Measurements from ENCODE around the gene ZNF593. TPM values are rescaled to one million over a fixed set of nuclear protein-coding genes. Genes with fewer than 3 reads are reported as not detected.

The ZNF593 gene
- total RNA-seq, 1 experiment from 2014 or later: 26.4 TPM

DNA sequence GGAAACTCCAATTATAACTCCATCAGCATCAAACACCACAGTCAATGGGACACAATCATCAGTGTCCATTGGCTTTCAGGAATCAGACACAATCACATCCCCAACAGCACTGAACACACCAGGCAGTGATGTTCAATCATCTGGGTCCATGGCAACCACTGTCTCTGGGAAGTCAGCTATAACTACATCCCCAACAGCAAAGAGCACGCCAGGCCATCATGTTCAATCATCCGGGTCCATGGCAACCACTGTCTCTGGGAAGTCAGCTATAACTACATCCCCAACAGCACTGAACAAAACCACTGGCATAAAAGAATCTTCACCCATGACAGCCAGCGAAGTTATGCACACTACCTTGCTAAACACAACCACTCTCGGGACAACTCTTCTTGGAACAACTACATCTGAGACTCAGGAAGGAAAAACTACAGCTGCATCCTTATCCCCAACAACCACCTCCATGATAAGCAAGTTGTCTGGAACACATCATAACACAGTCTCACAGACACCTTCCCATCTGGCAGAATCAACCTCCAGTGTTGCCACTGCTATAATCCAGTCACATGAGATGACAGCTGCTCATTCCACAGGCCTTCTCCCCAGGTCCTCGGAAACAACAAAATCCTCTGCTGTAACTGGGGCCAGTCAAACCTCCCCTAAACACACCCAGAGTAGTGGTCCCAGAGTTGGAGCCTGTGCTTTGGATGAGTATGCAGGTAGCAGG, 40.6 kb downstream of the ZNF593 start:
- DNase-seq (ENCODE audit: low read depth): no peak

DNA sequence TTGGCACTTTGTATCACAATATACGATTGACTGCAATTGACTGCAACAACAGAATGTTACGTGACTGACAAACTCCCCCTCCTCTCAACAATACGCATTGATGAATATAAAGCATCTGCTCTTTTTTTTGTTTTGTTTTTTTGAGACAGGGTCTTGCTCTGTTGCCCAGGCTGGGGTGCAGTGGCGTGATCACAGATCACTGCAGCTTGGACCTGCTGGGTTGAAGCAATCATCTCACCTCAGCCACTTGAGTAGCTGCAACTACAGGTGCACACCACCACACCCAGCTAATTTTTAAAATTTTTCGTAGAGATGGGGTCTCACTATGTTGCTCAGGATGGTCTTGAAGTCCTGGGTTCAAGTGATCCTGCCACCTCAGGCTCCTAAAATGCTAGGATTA, 43.0 kb downstream of the ZNF593 start:
- no peak for DNase-seq (ENCODE audit: low read depth)

DNA sequence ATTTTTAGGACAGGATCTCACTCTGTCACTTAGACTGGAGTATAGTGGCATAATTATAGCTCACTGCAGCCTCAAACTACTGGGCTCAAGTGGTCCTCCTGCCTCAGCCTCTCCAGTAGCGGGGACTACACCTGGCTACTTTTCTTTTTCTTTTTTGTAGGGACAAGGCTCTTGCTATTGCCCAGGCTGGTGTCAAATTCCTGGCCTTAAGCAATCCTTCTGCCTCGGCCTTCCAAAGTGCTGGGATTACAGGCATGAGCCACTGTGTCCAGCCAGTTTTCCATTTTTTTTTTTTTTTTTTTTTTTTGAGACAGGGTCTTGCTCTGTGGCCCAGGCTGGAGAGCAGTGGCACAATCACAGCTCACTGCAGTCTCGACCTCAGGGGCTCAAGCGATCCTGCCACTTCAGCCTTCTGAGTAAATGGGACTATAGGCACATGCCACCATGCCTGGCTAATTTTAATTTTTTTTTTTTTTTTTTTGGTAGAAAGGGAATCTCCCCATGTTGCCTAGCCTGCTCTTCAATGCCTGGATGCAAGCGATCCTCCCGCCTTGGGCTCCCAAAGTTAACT, 43.7 kb downstream of the ZNF593 start:
- no peak for DNase-seq (ENCODE audit: low read depth)

DNA sequence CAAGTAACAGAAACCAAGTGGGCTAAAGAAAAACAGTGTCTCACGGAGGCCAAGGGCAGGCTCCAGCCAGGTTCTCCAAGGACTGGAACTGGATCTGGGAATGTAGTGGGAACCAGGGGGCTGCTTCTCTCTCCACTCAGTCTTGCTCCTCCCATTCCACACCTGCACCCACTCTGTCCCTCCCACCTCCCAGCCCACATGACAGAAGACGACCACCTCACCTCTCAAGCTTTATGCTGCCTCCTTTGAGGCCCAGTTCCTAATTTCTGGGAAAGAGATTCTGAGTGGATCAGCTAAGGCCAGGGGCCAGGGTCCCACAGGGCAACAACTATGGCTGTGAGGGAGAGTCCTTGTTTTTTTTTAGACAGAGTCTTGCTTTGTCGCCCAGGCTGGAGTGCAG, 45.5 kb downstream of the ZNF593 start:
- no peak for DNase-seq (ENCODE audit: low read depth)

DNA sequence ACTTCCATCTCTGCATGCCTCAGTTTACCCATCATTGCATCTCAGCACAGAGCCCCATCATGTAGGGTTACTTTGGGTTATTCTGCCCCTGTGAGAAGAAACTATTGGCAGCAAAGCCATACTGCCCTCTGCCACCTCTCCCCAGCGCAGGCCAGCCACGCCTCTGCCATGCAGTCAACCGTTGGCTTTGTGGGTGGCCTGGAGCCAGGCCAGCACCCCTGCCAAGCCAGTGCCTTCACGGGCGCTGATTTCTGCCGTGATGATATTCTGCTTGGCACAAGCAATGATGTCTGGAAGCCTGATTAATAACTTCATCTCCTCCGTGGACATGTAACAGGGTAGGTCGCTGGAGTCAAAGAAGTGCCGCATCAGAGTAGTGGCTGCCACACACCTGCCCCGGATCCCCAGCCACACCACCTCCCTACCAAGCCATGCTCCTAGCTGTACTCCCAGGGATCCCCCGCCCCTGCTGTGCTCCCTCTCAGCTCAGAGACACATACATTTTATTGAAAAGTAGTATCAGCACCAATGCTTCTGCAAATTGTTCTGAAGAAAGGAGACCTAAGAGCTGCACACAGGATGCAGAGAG, 49.3 kb downstream of the ZNF593 start:
- DNase-seq (ENCODE audit: low read depth): no peak

Other genes starting within 250 kb of the ZNF593 start
- gene PAFAH2, start 171.8 kb upstream of the ZNF593 start, total RNA-seq (2014; rRNA removed; shearing (Covaris generic)): 8.4 and 10.2 TPM in 2 replicates
- 2.2 and 4.1 TPM in 2 replicates for gene EXTL1, start 148.1 kb upstream of the ZNF593 start, total RNA-seq (2014; rRNA removed; shearing (Covaris generic))
- not detected in 2 replicates for gene SLC30A2, start 123.8 kb upstream of the ZNF593 start, total RNA-seq (2014; rRNA removed; shearing (Covaris generic))
- gene TRIM63, start 102.3 kb upstream of the ZNF593 start, total RNA-seq (2014; rRNA removed; shearing (Covaris generic)): 0.12 TPM in 1 of 2 replicates, not detected in the other
- gene PDIK1L, start 58.1 kb upstream of the ZNF593 start, total RNA-seq (2014; rRNA removed; shearing (Covaris generic)): 10.6 and 11.5 TPM in 2 replicates
- gene FAM110D, start 10.8 kb upstream of the ZNF593 start, total RNA-seq (2014; rRNA removed; shearing (Covaris generic)): not detected in 2 replicates
- not detected in 2 replicates for gene C1orf232, start 945 bp upstream of the ZNF593 start, total RNA-seq (2014; rRNA removed; shearing (Covaris generic))
- not detected in 2 replicates for gene ZNF593OS, start 1.9 kb downstream of the ZNF593 start, total RNA-seq (2014; rRNA removed; shearing (Covaris generic))
- gene CNKSR1, start 7.6 kb downstream of the ZNF593 start, total RNA-seq (2014; rRNA removed; shearing (Covaris generic)): under 0.01 and 0.12 TPM in 2 replicates
- gene CATSPER4, start 20.7 kb downstream of the ZNF593 start, total RNA-seq (2014; rRNA removed; shearing (Covaris generic)): not detected in 2 replicates
- 27.8 and 30.5 TPM in 2 replicates for gene CEP85, start 64.3 kb downstream of the ZNF593 start, total RNA-seq (2014; rRNA removed; shearing (Covaris generic))
- 224 and 307 TPM in 2 replicates for gene SH3BGRL3, start 110.2 kb downstream of the ZNF593 start, total RNA-seq (2014; rRNA removed; shearing (Covaris generic))
- 4.7 and 5.7 TPM in 2 replicates for gene UBXN11, start 136.7 kb downstream of the ZNF593 start, total RNA-seq (2014; rRNA removed; shearing (Covaris generic))
- gene CD52, start 148.1 kb downstream of the ZNF593 start, total RNA-seq (2014; rRNA removed; shearing (Covaris generic)): not detected in 2 replicates
- not detected in 2 replicates for gene CRYBG2, start 184.2 kb downstream of the ZNF593 start, total RNA-seq (2014; rRNA removed; shearing (Covaris generic))
- not detected in 2 replicates for gene ZNF683, start 202.8 kb downstream of the ZNF593 start, total RNA-seq (2014; rRNA removed; shearing (Covaris generic))
- gene LIN28A, start 240.9 kb downstream of the ZNF593 start, total RNA-seq (2014; rRNA removed; shearing (Covaris generic)): not detected in 2 replicates